ENCODE data around the gene ZNF784.

ZNF784 gene

GRCh38 chr19:55624109-55625003 lies at the start of gene ZNF784:
Gene ZNF784, minus strand, starts transcription at chr19:55624566. Its CDS starts 5 bp downstream, at chr19:55624561.
- CTCF ChIA-PET = interaction anchor here (0.5 to 0.6 kb wide), 2 partner anchors 14 to 18 kb away, joined by 4 read pairs; no protein-coding TSS in a partner anchor
- peak; percentile 95 for DNase-seq (ENCODE audit: low spot score)
- TF ChIP-seq CTCF (conservative IDR thresholded peaks at IDR 0.05; ENCODE audit: low read depth) = no peak
- H3K27ac ChIP-seq = peak within 1 kb of the TSS; percentile 87
- POLR2A ChIA-PET (ENCODE audit: low non-redundant PET) = interaction anchor here (0.6 to 1.0 kb wide), 6 partner anchors 12 to 148 kb away, joined by 3 to 4 read pairs (median 3); partner anchors contain the start of genes ZNF628 and ZNF865

GRCh38 chr19:55673889-55674288 lies 49.5 kb upstream of the ZNF784 start:
- H3K27ac ChIP-seq = peak overlapping the region; percentile 86
- ChIA-PET POLR2A (ENCODE audit: low non-redundant PET) (no interaction called here), CTCF (no interaction called here)
- DNase-seq (ENCODE audit: low spot score) = no peak
- TF ChIP-seq CTCF (conservative IDR thresholded peaks at IDR 0.05; ENCODE audit: low read depth) = no peak

- peak overlapping the region; percentile 86 for H3K27ac ChIP-seq
- POLR2A ChIA-PET (ENCODE audit: low non-redundant PET) = no interaction called here
- no peak for TF ChIP-seq CTCF (conservative IDR thresholded peaks at IDR 0.05; ENCODE audit: low read depth)
- DNase-seq (ENCODE audit: low spot score) = no peak
- CTCF ChIA-PET = interaction anchor here (1.0 kb wide), 1 partner anchor 33 kb away, joined by 3 read pairs; the partner anchor contains the start of gene ZNF580
Observed at GRCh38 chr19:55673465-55673864, 49.1 kb upstream of the ZNF784 start.

GRCh38 chr19:55672418-55672817 lies 48.1 kb upstream of the ZNF784 start:
- no peak for TF ChIP-seq CTCF (conservative IDR thresholded peaks at IDR 0.05; ENCODE audit: low read depth)
- ChIA-PET POLR2A (ENCODE audit: low non-redundant PET) (no interaction called here), CTCF (interaction anchor here (0.7 to 1.0 kb wide), 3 partner anchors 9 to 67 kb away, joined by 3 to 5 read pairs (median 3); partner anchors contain the start of genes ZNF580 and ZNF865)
- H3K27ac ChIP-seq = peak overlapping the region; percentile 28; the same call in 1 of the 2 replicates
- DNase-seq (ENCODE audit: low spot score) = no peak

- CTCF ChIA-PET = interaction anchor here (0.6 to 1.5 kb wide), 3 partner anchors 14 to 1032 kb away, joined by 3 to 7 read pairs (median 7); no protein-coding TSS in a partner anchor
- POLR2A ChIA-PET (ENCODE audit: low non-redundant PET) = no interaction called here
- no peak for DNase-seq (ENCODE audit: low spot score)
- no peak for TF ChIP-seq CTCF (conservative IDR thresholded peaks at IDR 0.05; ENCODE audit: low read depth)
- peak overlapping the region; percentile 53 for H3K27ac ChIP-seq
Observed at GRCh38 chr19:55671054-55671378, 46.6 kb upstream of the ZNF784 start.

GRCh38 chr19:55670280-55671053 lies 46.1 kb upstream of the ZNF784 start:
- TF ChIP-seq CTCF (conservative IDR thresholded peaks at IDR 0.05; ENCODE audit: low read depth) = no peak
- peak overlapping the region; percentile 53 for H3K27ac ChIP-seq
- ChIA-PET POLR2A (ENCODE audit: low non-redundant PET) (no interaction called here), CTCF (interaction anchor here (0.6 to 1.5 kb wide), 2 partner anchors 14 to 1031 kb away, joined by 3 to 7 read pairs; no protein-coding TSS in a partner anchor)
- no peak for DNase-seq (ENCODE audit: low spot score)
